ENCODE results near the gene CADPS2. TPM values are rescaled to one million over a fixed set of nuclear protein-coding genes. Genes with fewer than 3 reads are reported as not detected.

CADPS2 gene
- total and polyA plus RNA-seq, 8 donors = 7.0 to 57.8 (median 29.7) TPM

DNA sequence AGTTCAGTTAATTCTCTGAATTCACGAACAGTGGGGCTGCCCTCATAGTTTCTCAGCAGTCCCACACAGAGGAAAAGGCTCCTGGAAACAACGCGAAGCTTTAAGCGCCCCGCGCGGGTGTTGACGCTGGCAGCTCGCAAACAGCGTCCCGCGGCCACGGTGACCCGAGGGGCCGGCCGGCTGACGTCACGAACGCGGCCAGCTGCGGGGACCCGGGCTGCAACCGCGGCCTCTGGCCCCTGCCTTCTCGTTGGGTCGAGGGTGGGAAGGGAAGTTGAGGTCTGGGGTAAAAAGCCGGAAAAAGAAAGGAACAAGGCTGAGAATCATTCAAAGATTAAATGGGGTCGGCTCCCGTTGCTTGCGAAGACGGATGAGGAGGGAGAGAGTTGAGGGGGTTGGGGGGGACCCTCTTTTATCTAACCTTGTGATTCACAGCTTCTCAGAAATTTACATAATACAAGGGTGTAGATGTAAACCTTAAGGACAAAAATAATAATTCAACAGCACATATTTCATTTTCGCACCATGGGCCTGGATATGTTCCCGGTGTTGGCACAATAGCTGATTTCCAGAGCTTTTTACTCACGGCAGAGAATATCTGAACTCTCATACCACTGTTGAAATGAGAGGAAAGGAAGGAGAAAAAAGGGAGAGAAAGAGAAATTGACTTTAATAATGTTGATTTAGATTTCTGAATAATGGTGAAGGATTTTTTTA, 574.4 kb downstream of the CADPS2 start:
- WGBS, 5 donors = 6 to 9% (median 7%) methylated on average over 34 of the region's 34 CpGs
- H3K4me3 ChIP-seq = peak overlapping the region in 3 of 4 donors; percentile 7 to 39 (median 20)
- H3K27ac ChIP-seq = no peak overlapping the region
- H3K27me3 ChIP-seq = peaks cover 35 to 100% (median 97%) of the 10 kb centered on the region in 3 donors
- H3K9me3 ChIP-seq = peaks cover 0 to 7% (median 0%) of the 10 kb centered on the region in 4 donors
- H3K4me1 ChIP-seq = peaks cover 16 to 50% (median 35%) of the 10 kb centered on the region in 4 donors
- intact Hi-C loops (cut with DNase I; ENCODE audit: low total_unique reads) = no loop called here
- DNase-seq = peak in 1 of 2 donors; percentile 45
- no peaks in the 10 kb centered on the region for H3K36me3 ChIP-seq
- TF ChIP-seq, protein P1, sequence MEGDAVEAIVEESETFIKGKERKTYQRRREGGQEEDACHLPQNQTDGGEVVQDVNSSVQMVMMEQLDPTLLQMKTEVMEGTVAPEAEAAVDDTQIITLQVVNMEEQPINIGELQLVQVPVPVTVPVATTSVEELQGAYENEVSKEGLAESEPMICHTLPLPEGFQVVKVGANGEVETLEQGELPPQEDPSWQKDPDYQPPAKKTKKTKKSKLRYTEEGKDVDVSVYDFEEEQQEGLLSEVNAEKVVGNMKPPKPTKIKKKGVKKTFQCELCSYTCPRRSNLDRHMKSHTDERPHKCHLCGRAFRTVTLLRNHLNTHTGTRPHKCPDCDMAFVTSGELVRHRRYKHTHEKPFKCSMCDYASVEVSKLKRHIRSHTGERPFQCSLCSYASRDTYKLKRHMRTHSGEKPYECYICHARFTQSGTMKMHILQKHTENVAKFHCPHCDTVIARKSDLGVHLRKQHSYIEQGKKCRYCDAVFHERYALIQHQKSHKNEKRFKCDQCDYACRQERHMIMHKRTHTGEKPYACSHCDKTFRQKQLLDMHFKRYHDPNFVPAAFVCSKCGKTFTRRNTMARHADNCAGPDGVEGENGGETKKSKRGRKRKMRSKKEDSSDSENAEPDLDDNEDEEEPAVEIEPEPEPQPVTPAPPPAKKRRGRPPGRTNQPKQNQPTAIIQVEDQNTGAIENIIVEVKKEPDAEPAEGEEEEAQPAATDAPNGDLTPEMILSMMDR (IDR thresholded peaks at IDR 0.05) = no peak
- TF ChIP-seq POLR2A (IDR thresholded peaks at IDR 0.05) = no peak
- no peak for TF ChIP-seq EP300 (IDR thresholded peaks at IDR 0.05)
- TF ChIP-seq POLR2AphosphoS5 (IDR thresholded peaks at IDR 0.05) = no peak

DNA sequence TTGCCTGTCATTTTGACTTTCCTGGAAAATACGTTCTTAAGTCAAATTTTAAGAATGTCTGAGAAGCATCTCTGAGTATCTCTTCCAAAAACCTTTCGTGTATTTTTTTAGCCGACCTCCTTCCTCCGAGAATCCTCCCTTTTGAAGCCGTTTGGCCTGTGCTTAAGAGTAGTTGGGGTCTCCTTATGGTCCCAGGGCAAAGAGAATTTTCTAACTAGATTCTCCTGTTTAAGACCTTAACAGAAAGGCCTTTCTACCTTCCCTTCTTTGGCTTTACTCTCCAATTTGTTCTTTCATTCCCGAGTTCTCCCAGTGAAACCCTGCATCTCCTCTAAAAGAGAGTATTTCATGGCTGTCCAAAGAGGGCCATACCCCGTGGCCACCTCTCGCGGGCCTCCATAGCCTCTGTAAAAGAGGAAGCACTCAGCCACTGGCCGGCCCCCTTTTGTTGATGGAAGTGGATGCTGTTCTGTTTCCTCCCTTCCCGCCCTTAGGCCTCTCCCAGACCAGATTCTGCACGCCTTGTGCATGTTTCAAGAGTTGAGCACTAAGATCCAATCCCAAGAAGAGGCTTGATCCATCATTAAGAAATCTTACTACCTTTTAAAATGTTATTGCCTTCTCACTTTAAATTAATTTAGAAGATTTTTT, 575.1 kb downstream of the CADPS2 start:
- Histone ChIP-seq H3K4me1 (peaks cover 12 to 50% (median 33%) of the 10 kb centered on the region in 4 donors), H3K27me3 (peaks cover 42 to 100% (median 97%) of the 10 kb centered on the region in 3 donors), H3K9me3 (peaks cover 0 to 7% (median 0%) of the 10 kb centered on the region in 4 donors), H3K36me3 (no peaks in the 10 kb centered on the region), H3K27ac (no peak overlapping the region), H3K4me3 (peak overlapping the region in 1 of 4 donors; percentile 59)
- peak in 1 of 2 donors; percentile 21 for DNase-seq
- TF ChIP-seq POLR2A (IDR thresholded peaks at IDR 0.05) (no peak), EP300 (IDR thresholded peaks at IDR 0.05) (no peak), POLR2AphosphoS5 (IDR thresholded peaks at IDR 0.05) (no peak)
- TF ChIP-seq, protein P1 (IDR thresholded peaks at IDR 0.05) = no peak
- intact Hi-C loops (cut with DNase I; ENCODE audit: low total_unique reads) = no loop called here
- 27 to 46% (median 30%) methylated on average over 12 of the region's 12 CpGs for WGBS, 5 donors

DNA sequence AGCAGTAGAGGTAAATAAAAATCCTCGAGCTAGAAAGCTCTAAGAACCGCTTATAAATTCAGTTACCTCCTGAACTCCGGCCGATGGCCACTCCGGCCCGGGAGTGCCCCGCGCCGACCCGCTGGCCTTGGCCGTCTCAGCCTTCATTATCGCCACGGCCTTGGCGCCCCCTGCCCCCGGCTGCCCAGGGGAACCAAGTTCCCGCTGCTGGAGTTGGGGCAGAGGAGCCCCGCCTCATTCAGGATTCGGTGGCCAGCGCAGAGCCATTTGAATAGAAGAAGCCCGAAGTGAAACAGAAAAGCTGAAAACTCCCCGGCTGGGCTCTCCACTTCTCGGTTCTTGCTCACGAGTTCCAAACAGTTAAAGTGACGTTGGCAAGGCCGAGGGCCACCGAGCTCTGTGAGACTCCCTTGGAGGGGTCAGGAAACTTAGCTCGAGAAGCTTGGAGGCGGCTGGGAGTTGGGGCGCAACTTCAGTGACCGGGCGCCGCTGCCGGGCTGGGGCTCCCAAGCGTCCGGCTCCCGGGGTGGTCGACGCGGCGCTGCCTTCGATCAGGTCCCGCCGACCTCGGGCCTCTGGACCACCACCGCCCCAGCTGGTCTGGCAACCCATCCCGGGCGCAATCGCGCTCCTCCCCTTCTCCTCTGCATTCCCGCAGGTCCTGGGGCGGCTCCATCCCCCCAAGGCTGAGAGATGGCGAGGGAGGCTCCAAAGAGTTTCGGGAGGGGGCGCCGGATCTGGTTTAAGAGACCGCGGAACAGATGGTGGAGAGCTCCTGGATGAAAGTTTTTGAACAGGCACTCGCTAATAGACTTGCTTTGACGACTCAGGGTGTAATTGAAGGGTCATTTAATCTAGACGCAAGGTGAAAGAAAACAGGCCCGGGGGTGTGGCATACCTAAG, 575.9 kb downstream of the CADPS2 start:
- H3K9me3 ChIP-seq = peaks cover 0 to 7% (median 0%) of the 10 kb centered on the region in 4 donors
- H3K4me1 ChIP-seq = peaks cover 19 to 52% (median 36%) of the 10 kb centered on the region in 4 donors
- H3K27me3 ChIP-seq = peaks cover 43 to 100% (median 97%) of the 10 kb centered on the region in 3 donors
- TF ChIP-seq POLR2A (IDR thresholded peaks at IDR 0.05) (no peak), POLR2AphosphoS5 (IDR thresholded peaks at IDR 0.05) (no peak), EP300 (IDR thresholded peaks at IDR 0.05) (no peak)
- TF ChIP-seq, protein P1 (IDR thresholded peaks at IDR 0.05) = no peak
- no peaks in the 10 kb centered on the region for H3K36me3 ChIP-seq
- H3K4me3 ChIP-seq = peak overlapping the region; percentile 35 to 59 (median 40)
- H3K27ac ChIP-seq = no peak overlapping the region
- WGBS, 5 donors = 2 to 6% (median 5%) methylated on average over 22 to 61 of the region's 61 CpGs
- DNase-seq = peak in 1 of 2 donors; percentile 53
- intact Hi-C loops (cut with DNase I; ENCODE audit: low total_unique reads) = no loop called here

DNA sequence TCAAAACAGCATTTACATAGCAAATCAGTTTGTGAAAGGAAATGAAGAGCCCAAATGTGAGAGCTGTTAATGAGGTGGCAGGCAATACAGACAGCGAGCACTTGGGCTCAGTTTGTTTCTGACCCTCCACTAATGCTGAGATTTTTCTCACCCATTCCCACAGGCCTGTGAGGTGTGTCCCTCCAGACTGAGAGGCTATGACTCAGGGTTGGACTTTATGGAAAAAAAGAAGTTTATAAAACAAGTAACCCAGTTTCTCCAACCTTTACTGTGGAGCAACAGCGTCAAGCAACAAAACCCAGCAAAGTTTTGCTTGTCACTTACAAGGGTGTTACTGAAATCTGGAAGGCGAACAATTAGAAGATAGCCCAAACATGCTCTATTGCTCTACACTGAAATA, 576.8 kb downstream of the CADPS2 start:
- Histone ChIP-seq H3K36me3 (no peaks in the 10 kb centered on the region), H3K4me3 (no peak overlapping the region), H3K27me3 (peaks cover 38 to 100% (median 97%) of the 10 kb centered on the region in 3 donors), H3K4me1 (peaks cover 27 to 56% (median 42%) of the 10 kb centered on the region in 4 donors), H3K9me3 (peaks cover 0 to 7% (median 0%) of the 10 kb centered on the region in 4 donors), H3K27ac (no peak overlapping the region)
- DNase-seq = no peak
- intact Hi-C loops (cut with DNase I; ENCODE audit: low total_unique reads) = no loop called here
- TF ChIP-seq POLR2AphosphoS5 (IDR thresholded peaks at IDR 0.05) = no peak
- TF ChIP-seq, protein P1 (IDR thresholded peaks at IDR 0.05) = no peak
- no peak for TF ChIP-seq POLR2A (IDR thresholded peaks at IDR 0.05)
- no peak for TF ChIP-seq EP300 (IDR thresholded peaks at IDR 0.05)
- 26 to 38% (median 33%) methylated on average over 3 of the region's 3 CpGs for WGBS, 5 donors
